ENCODE measurements around the gene CFAP99.

DNA sequence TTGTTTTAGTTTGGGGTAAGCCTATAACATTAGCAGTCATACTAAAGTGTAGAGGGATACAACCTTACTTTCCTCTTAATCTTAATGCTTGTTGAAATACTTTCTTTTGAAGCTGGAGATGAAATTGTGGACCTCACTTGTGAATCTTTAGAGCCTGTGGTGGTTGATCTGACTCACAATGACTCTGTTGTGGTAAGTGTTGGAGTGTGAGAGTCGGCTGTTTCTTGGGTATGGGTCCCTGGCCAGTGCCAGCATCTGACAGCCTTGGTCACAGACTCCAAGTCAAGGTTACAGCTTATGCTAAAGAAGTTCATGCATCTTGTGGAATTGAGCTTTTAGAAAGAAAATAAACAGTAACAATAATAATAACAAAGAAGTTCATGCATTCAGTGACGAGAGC is 81.8 kb downstream of the CFAP99 start:
- TF ChIP-seq, protein P1, sequence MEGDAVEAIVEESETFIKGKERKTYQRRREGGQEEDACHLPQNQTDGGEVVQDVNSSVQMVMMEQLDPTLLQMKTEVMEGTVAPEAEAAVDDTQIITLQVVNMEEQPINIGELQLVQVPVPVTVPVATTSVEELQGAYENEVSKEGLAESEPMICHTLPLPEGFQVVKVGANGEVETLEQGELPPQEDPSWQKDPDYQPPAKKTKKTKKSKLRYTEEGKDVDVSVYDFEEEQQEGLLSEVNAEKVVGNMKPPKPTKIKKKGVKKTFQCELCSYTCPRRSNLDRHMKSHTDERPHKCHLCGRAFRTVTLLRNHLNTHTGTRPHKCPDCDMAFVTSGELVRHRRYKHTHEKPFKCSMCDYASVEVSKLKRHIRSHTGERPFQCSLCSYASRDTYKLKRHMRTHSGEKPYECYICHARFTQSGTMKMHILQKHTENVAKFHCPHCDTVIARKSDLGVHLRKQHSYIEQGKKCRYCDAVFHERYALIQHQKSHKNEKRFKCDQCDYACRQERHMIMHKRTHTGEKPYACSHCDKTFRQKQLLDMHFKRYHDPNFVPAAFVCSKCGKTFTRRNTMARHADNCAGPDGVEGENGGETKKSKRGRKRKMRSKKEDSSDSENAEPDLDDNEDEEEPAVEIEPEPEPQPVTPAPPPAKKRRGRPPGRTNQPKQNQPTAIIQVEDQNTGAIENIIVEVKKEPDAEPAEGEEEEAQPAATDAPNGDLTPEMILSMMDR (IDR thresholded peaks at IDR 0.05) = no peak
- TF ChIP-seq POLR2A (IDR thresholded peaks at IDR 0.05) = no peak
